C4-2B (cell line): ENCODE data around the gene PARP12.

Experiments
- ZFX ChIP-seq: fragments of 450-650 bp; IDR thresholded peaks from 2 replicates; pipeline ENCODE4 v1.6.1; 2017
- TF ChIP-seq, protein P1 (sequence below): fragments of 450-650 bp; conservative IDR thresholded peaks from 2 replicates; pipeline ENCODE4 v1.5.1; 2017; ENCODE audit warnings: mild to moderate bottlenecking

DNA sequence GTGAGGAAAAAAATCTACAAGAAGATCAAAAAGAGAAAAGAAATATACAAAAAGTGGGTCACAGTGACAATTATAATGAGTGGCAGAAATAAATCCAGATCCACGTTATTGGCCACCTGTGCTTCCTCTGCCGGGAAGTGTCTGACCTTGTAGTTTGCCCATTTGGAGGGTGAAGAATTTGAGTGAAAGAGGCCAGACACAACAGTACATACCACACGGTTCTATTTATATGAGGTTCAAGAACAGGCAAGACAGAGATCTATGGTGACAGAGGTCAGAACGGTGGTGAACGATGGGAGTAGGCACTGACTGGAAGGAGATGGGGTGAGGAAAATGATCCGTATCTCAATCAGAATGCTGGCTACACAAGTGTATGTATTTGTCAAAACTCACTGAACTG is 17.1 kb downstream of the PARP12 start:
- TF ChIP-seq, protein P1, sequence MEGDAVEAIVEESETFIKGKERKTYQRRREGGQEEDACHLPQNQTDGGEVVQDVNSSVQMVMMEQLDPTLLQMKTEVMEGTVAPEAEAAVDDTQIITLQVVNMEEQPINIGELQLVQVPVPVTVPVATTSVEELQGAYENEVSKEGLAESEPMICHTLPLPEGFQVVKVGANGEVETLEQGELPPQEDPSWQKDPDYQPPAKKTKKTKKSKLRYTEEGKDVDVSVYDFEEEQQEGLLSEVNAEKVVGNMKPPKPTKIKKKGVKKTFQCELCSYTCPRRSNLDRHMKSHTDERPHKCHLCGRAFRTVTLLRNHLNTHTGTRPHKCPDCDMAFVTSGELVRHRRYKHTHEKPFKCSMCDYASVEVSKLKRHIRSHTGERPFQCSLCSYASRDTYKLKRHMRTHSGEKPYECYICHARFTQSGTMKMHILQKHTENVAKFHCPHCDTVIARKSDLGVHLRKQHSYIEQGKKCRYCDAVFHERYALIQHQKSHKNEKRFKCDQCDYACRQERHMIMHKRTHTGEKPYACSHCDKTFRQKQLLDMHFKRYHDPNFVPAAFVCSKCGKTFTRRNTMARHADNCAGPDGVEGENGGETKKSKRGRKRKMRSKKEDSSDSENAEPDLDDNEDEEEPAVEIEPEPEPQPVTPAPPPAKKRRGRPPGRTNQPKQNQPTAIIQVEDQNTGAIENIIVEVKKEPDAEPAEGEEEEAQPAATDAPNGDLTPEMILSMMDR: no peak
- TF ChIP-seq ZFX: no peak
